HCT116 (cell line): Measurements from ENCODE around the gene LAMP1. TPM values are rescaled to one million over a fixed set of nuclear protein-coding genes. Genes with fewer than 3 reads are reported as not detected.

Experiments used
- ATAC-seq: fragments of 200-7000 bp; cut with Tn5 transposase; 2 replicates; pipeline ENCODE4 v1.9.1; 2020; ENCODE audit warnings: mild to moderate bottlenecking, moderate library complexity
- BruUV-seq: library from RNA; stranded (reverse); fragments of 400-500 nt; replicated peaks from 2 replicates; lab custom pipeline; 2021; lab: Mats Ljungman, UMichigan
- CTCF ChIA-PET: fragments of 300-600 bp; sonication (Branson Sonifier 250); formaldehyde crosslinking; loops from one replicate; lab custom pipeline; 2021; ENCODE audit warnings: antibody characterized with exemption; lab: Charles Lee
- POLR2A ChIA-PET: fragments of 300-600, 350-600 bp; sonication (Branson Sonifier 250); formaldehyde crosslinking; loops from one replicate; lab custom pipeline; 2021; ENCODE audit warnings: antibody characterized with exemption; lab: Charles Lee
- RAD21 ChIA-PET, 2 experiments: fragments of 300-600 bp; sonication (Branson Sonifier 250); formaldehyde crosslinking; loops; one replicate each; lab custom pipeline; 2023; ENCODE audit warnings: low total read pairs in 2 of 2; ENCODE audit not compliant: uncharacterized antibody in 2 of 2, unreplicated experiment in 2 of 2, low non-redundant PET in 1 of 2; lab: Charles Lee
- DNase-seq: peaks from one replicate; pipeline ENCODE4 v3.0.0-alpha.2; 2010; ENCODE audit warnings: low read depth, low spot score
- H2AFZ ChIP-seq: fragments of 200-600 bp; shearing (Covaris generic), sonication (generic); 2 replicates; pipeline ENCODE4 v1.6.1; 2017; ENCODE audit warnings: low read depth, mixed run types, mixed read lengths, antibody characterized with exemption, low read length; ENCODE audit not compliant: poor library complexity, severe bottlenecking
- H3K27ac ChIP-seq: 2 replicates; pipeline ENCODE4 v1.5.1; 2012; ENCODE audit warnings: low read depth, low read length
- H3K27me3 ChIP-seq: fragments of 200-600 bp; sonication (generic); 2 replicates; pipeline ENCODE4 v1.6.1; 2016; ENCODE audit warnings: mixed run types, low read length, mixed read lengths; ENCODE audit not compliant: insufficient read depth
- H3K36me3 ChIP-seq, 2 experiments: fragments of 200-500 bp in 1 of 2; fragments of 200-600 bp in 1 of 2; sonication (Bioruptor generic) in 1 of 2; sonication (generic) in 1 of 2; 2 replicates each; pipeline versions ENCODE4 v1.5.1 to v1.6.1; 2014 to 2016; ENCODE audit warnings: low read length in 2 of 2, inconsistent platforms in 1 of 2, mixed read lengths in 1 of 2, mixed run types in 1 of 2; ENCODE audit not compliant: insufficient read depth in 2 of 2, control insufficient read depth in 1 of 2
- H3K4me1 ChIP-seq, 2 experiments: fragments of 200-600 bp in 1 of 2; sonication (generic) in 1 of 2; 2 replicates each; pipeline versions ENCODE4 v1.5.1 to v1.6.1; 2012 to 2017; ENCODE audit warnings: low read length in 2 of 2, inconsistent platforms in 1 of 2, mild to moderate bottlenecking in 1 of 2, mixed read lengths in 1 of 2, mixed run types in 1 of 2, moderate library complexity in 1 of 2; ENCODE audit not compliant: insufficient read depth in 2 of 2, control insufficient read depth in 1 of 2
- H3K4me2 ChIP-seq: fragments of 200-600 bp; sonication (generic); 2 replicates; pipeline ENCODE4 v1.6.1; 2017; ENCODE audit warnings: mixed run types, low read length, mixed read lengths
- H3K4me3 ChIP-seq, 2 experiments: fragments of 200-600 bp in 1 of 2; sonication (generic) in 1 of 2; replicated peaks in 1 of 2; 2 replicates each; pipeline ENCODE4 v1.5.1; 2011 to 2016; ENCODE audit warnings: low read length in 2 of 2, control low read depth in 1 of 2, low read depth in 1 of 2, mild to moderate bottlenecking in 1 of 2, mixed read lengths in 1 of 2, mixed run types in 1 of 2
- H3K79me2 ChIP-seq: fragments of 200-600 bp; sonication (generic); 2 replicates; pipeline ENCODE4 v1.6.1; 2017; ENCODE audit warnings: mild to moderate bottlenecking, mixed run types, low read length, moderate library complexity, mixed read lengths; ENCODE audit not compliant: insufficient read depth
- H3K9ac ChIP-seq: fragments of 200-600 bp; sonication (generic); 2 replicates; pipeline ENCODE4 v1.6.1; 2016; ENCODE audit warnings: low read length, mixed read lengths
- H3K9me2 ChIP-seq: fragments of 200-600 bp; sonication (generic), shearing (Covaris generic); 2 replicates; pipeline ENCODE4 v1.6.1; 2017; ENCODE audit warnings: mixed run types, mild to moderate bottlenecking, moderate library complexity; ENCODE audit not compliant: insufficient read depth
- H3K9me3 ChIP-seq, 2 experiments: fragments of 200-500 bp in 1 of 2; fragments of 200-600 bp in 1 of 2; sonication (Bioruptor generic) in 1 of 2; sonication (generic) in 1 of 2; 2 replicates each; pipeline ENCODE4 v1.6.1; 2014 to 2017; ENCODE audit warnings: low read length in 2 of 2, mixed read lengths in 2 of 2, inconsistent platforms in 1 of 2, low read depth in 1 of 2, mild to moderate bottlenecking in 1 of 2, mixed run types in 1 of 2, moderate library complexity in 1 of 2; ENCODE audit not compliant: control insufficient read depth in 1 of 2, insufficient read depth in 1 of 2
- H4K20me1 ChIP-seq: fragments of 200-600 bp; sonication (generic), shearing (Covaris generic); 2 replicates; pipeline ENCODE4 v1.6.1; 2017; ENCODE audit warnings: mixed run types, mild to moderate bottlenecking, moderate library complexity; ENCODE audit not compliant: insufficient read depth
- CBX3 ChIP-seq: IDR thresholded peaks from 2 replicates; pipeline ENCODE4 v1.6.1; 2012; ENCODE audit warnings: low read depth
- CEBPB ChIP-seq: IDR thresholded peaks from 2 replicates; pipeline ENCODE4 v1.6.1; 2012; ENCODE audit warnings: low read depth
- EGR1 ChIP-seq: IDR thresholded peaks from 2 replicates; pipeline ENCODE4 v1.6.1; 2012; ENCODE audit warnings: low read depth
- ELF1 ChIP-seq: IDR thresholded peaks from 2 replicates; pipeline ENCODE4 v1.6.1; 2012; ENCODE audit warnings: low read depth, borderline replicate concordance
- EZH2 ChIP-seq: fragments of 200-600 bp; sonication (generic); IDR thresholded peaks from 2 replicates; pipeline ENCODE4 v1.6.1; 2017; ENCODE audit warnings: antibody characterized with exemption, mixed run types
- EZH2phosphoT487 ChIP-seq: fragments of 200-600 bp; IDR thresholded peaks from 2 replicates; pipeline ENCODE4 v1.6.1; 2018; ENCODE audit warnings: antibody characterized with exemption, borderline replicate concordance
- FOSL1 ChIP-seq: IDR thresholded peaks from 2 replicates; pipeline ENCODE4 v1.6.1; 2012; ENCODE audit warnings: low read depth
- JUND ChIP-seq: IDR thresholded peaks from 2 replicates; pipeline ENCODE4 v1.6.1; 2012
- POLR2A ChIP-seq: IDR thresholded peaks from 2 replicates; pipeline ENCODE4 v1.7.0; 2011; ENCODE audit warnings: borderline replicate concordance; ENCODE audit not compliant: insufficient read depth, insufficient read length; ENCODE audit errors: extremely low read depth
- RAD21 ChIP-seq: IDR thresholded peaks from 2 replicates; pipeline ENCODE4 v1.6.1; 2012; ENCODE audit warnings: low read depth, mild to moderate bottlenecking
- SP1 ChIP-seq: IDR thresholded peaks from 2 replicates; pipeline ENCODE4 v1.6.1; 2012; ENCODE audit warnings: low read depth
- SRF ChIP-seq: IDR thresholded peaks from 2 replicates; pipeline ENCODE4 v1.6.1; 2012; ENCODE audit warnings: low read depth
- YY1 ChIP-seq: IDR thresholded peaks from 2 replicates; pipeline ENCODE4 v1.6.1; 2011; ENCODE audit warnings: low read length, low read depth, moderate library complexity, mild to moderate bottlenecking; ENCODE audit not compliant: insufficient replicate concordance; ENCODE audit errors: extremely low read depth
- ZFX ChIP-seq: fragments of 450-650 bp; IDR thresholded peaks from 2 replicates; pipeline ENCODE4 v1.6.1; 2017
- ZNF274 ChIP-seq: fragments of 200-500 bp; sonication (Bioruptor generic); IDR thresholded peaks from 2 replicates; pipeline ENCODE4 v1.6.1; 2014; ENCODE audit warnings: mild to moderate bottlenecking, low read depth, low read length, inconsistent platforms
- intact Hi-C: fragments of 100-400 bp; cut with micrococcal nuclease; formaldehyde crosslinking; loops from 2 replicates; pipeline ENCODE4 v1.10.0; 2022
- total RNA-seq: library from RNA; stranded (reverse); gene quantifications from one replicate; pipeline ENCODE4 v1.2.1, GENCODE V29; 2021; ENCODE audit not compliant: unreplicated experiment
- TF ChIP-seq, protein P1 (sequence below): IDR thresholded peaks from 2 replicates; pipeline ENCODE4 v1.6.1; 2012
- TF ChIP-seq, protein P2 (sequence below): IDR thresholded peaks from 2 replicates; pipeline ENCODE4 v1.6.1; 2011; ENCODE audit warnings: mild to moderate bottlenecking, low read length, moderate library complexity; ENCODE audit not compliant: insufficient replicate concordance; ENCODE audit errors: extremely low read depth
- TF ChIP-seq, protein P3 (sequence below): IDR thresholded peaks from 2 replicates; pipeline ENCODE4 v1.6.1; 2012; ENCODE audit warnings: low read depth
- TF ChIP-seq, protein P4 (sequence below): IDR thresholded peaks from 2 replicates; pipeline ENCODE4 v1.6.1; 2012

LAMP1 gene
- total RNA-seq, 1 experiment from 2014 or later: 158 TPM

DNA sequence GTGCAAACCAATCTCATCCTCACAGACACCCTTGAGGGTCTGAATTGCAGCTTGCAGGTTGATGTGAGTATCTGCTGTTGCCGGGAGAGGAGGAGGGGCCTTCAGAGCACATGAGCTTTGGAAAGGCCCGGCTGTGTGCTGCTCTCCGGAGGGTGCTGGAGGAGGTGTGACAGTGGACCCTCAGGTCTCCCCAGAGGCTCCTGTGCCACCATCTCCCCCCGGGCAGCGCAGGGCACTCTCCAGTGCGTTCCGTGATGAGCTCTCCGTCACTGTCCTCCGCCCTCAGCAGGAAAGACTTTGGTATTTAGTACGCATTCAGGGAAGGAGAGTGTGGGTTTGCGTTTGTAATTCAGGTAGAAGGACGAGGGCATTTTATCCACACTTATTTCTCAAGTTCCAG lies 20.0 kb downstream of the LAMP1 start:
- CTCF ChIA-PET: no interaction called here
- ATAC-seq (no peak), DNase-seq (no peak)

More for the DNA sequence above, 20.0 kb downstream of the LAMP1 start:
- Histone ChIP-seq H3K79me2 (peaks cover 23% of the 10 kb centered on the region; the same call in 1 of the 2 replicates), H4K20me1 (no peaks in the 10 kb centered on the region), H3K9me2 (no peaks in the 10 kb centered on the region), H2AFZ (no peak overlapping the region), H3K27ac (no peak overlapping the region), H3K36me3 (peaks cover 4 to 11% of the 10 kb centered on the region in 2 experiments; a peak in 3 of 4 replicates), H3K4me3 (no peak overlapping the region), H3K9ac (no peak overlapping the region), H3K9me3 (no peaks in the 10 kb centered on the region), H3K27me3 (no peaks in the 10 kb centered on the region), H3K4me2 (no peak overlapping the region), H3K4me1 (peaks cover 6 to 25% of the 10 kb centered on the region in 2 experiments; a peak in 3 of 4 replicates)
- TF ChIP-seq, protein P1, sequence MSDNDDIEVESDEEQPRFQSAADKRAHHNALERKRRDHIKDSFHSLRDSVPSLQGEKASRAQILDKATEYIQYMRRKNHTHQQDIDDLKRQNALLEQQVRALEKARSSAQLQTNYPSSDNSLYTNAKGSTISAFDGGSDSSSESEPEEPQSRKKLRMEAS: no peak
- TF ChIP-seq JUND (no peak), EGR1 (no peak), POLR2A (no peak), SRF (no peak), EZH2 (no peak), ZFX (no peak), RAD21 (no peak), CBX3 (no peak), YY1 (no peak), SP1 (no peak), ELF1 (no peak), EZH2phosphoT487 (no peak), FOSL1 (no peak), CEBPB (no peak), ZNF274 (no peak)
- TF ChIP-seq, protein P2, sequence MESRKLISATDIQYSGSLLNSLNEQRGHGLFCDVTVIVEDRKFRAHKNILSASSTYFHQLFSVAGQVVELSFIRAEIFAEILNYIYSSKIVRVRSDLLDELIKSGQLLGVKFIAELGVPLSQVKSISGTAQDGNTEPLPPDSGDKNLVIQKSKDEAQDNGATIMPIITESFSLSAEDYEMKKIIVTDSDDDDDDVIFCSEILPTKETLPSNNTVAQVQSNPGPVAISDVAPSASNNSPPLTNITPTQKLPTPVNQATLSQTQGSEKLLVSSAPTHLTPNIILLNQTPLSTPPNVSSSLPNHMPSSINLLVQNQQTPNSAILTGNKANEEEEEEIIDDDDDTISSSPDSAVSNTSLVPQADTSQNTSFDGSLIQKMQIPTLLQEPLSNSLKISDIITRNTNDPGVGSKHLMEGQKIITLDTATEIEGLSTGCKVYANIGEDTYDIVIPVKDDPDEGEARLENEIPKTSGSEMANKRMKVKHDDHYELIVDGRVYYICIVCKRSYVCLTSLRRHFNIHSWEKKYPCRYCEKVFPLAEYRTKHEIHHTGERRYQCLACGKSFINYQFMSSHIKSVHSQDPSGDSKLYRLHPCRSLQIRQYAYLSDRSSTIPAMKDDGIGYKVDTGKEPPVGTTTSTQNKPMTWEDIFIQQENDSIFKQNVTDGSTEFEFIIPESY: no peak
- TF ChIP-seq, protein P3, sequence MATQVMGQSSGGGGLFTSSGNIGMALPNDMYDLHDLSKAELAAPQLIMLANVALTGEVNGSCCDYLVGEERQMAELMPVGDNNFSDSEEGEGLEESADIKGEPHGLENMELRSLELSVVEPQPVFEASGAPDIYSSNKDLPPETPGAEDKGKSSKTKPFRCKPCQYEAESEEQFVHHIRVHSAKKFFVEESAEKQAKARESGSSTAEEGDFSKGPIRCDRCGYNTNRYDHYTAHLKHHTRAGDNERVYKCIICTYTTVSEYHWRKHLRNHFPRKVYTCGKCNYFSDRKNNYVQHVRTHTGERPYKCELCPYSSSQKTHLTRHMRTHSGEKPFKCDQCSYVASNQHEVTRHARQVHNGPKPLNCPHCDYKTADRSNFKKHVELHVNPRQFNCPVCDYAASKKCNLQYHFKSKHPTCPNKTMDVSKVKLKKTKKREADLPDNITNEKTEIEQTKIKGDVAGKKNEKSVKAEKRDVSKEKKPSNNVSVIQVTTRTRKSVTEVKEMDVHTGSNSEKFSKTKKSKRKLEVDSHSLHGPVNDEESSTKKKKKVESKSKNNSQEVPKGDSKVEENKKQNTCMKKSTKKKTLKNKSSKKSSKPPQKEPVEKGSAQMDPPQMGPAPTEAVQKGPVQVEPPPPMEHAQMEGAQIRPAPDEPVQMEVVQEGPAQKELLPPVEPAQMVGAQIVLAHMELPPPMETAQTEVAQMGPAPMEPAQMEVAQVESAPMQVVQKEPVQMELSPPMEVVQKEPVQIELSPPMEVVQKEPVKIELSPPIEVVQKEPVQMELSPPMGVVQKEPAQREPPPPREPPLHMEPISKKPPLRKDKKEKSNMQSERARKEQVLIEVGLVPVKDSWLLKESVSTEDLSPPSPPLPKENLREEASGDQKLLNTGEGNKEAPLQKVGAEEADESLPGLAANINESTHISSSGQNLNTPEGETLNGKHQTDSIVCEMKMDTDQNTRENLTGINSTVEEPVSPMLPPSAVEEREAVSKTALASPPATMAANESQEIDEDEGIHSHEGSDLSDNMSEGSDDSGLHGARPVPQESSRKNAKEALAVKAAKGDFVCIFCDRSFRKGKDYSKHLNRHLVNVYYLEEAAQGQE: no peak
- TF ChIP-seq, protein P4, sequence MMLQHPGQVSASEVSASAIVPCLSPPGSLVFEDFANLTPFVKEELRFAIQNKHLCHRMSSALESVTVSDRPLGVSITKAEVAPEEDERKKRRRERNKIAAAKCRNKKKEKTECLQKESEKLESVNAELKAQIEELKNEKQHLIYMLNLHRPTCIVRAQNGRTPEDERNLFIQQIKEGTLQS: no peak
- intact Hi-C loops: no loop called here
- no TSS peak for BruUV-seq
- ChIA-PET POLR2A (no interaction called here), RAD21 (no interaction called here)
